Fibroblast of skin of abdomen (primary cell): Measurements from ENCODE around the gene GPR176.
A peak's percentile ranks its signal among the peaks of the same experiment; 100 is the strongest.

Source experiments
- DNase-seq: peaks from one replicate; pipeline ENCODE4 v3.0.0-alpha.2; 2013

The GPR176 gene

GRCh38 chr15:39889601-39890000 is 30.5 kb downstream of the GPR176 start:
- DNase-seq, result no peak

GRCh38 chr15:39888809-39889208 is 31.3 kb downstream of the GPR176 start:
- no peak for DNase-seq

DNA sequence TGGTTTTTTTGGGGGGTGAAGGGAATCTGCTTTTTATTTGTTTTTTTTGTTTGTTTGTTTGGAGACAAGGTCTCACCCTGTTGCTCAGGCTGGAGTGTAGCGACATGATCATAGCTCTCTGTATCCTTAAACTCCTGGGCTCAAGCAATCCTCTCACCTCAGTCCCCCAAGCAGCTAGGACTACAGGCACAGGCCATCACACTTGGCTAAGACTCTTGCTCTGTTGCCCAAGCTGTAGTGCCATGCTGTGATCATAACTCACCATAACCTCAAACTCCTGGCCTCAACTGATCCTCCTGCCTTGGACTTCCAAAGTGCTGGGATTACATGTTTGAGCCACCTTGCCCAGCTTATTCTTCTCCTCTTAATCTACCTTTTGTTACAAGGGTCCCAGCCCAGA is 31.8 kb downstream of the GPR176 start:
- no peak for DNase-seq

DNA sequence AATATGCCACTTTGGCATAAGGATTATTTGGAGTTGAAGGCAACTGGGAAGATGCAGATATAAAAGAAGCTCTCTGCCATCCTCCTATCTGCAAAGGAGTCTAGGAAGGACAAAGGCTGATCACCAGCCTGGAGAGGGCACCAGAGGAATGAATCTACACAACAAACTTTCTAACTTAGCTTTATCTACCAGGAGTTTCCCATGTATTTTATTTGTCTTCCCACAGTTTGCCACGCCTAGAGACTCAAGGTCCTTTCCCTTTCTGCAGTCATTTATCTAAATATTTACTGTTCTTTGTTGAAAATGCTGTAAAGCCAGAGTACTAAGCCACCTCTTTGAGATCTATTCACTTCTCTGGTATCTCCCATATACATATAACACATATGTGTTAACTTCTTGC is 32.2 kb downstream of the GPR176 start:
- DNase-seq, result peak; percentile 43

DNA sequence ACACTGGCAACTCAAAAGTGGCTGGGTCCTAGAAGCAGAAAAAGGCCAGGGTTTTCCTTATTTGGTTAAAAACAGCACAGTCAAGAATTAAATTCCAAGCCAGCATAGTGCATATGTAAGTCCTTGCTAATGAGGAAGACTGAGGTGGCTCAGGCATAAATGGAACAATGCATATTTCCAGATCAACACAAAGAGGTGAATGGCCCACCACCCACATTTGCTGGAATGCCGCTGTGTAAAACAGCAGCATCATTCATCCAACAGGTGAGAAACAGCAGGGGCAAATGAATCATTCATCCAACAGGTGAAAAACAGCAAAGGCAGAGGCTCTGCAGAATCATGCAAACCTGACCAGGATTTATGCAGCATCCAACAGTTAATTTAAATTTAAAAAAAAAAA is 32.9 kb downstream of the GPR176 start:
- no peak for DNase-seq

- no peak for DNase-seq
Measured at GRCh38 chr15:39886418-39886817, 33.6 kb downstream of the GPR176 start.

GRCh38 chr15:39885099-39885777 is 34.8 kb downstream of the GPR176 start:
- no peak for DNase-seq

- no peak for DNase-seq
Measured at GRCh38 chr15:39884351-39884750, 35.7 kb downstream of the GPR176 start.

GRCh38 chr15:39882602-39883001 is 37.5 kb downstream of the GPR176 start:
- no peak for DNase-seq

DNA sequence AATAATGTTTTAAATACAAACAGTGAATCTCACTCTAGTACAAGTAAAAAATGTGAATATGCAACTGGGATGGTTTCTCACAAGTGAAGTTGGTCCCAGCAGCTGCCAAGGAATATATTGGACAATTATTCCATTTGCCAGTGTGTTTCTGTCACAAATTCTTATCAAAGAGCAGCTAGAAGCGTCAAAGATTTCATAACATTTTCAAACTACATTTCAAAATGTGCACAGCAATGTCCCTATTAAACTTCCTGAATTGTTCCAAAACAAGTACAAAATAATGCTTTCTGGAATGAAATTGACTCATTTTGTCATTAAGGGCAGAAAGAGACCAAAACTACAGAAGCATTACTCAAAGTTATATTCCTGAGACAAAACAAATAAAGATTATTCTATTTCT is 38.3 kb downstream of the GPR176 start:
- DNase-seq, result no peak

DNA sequence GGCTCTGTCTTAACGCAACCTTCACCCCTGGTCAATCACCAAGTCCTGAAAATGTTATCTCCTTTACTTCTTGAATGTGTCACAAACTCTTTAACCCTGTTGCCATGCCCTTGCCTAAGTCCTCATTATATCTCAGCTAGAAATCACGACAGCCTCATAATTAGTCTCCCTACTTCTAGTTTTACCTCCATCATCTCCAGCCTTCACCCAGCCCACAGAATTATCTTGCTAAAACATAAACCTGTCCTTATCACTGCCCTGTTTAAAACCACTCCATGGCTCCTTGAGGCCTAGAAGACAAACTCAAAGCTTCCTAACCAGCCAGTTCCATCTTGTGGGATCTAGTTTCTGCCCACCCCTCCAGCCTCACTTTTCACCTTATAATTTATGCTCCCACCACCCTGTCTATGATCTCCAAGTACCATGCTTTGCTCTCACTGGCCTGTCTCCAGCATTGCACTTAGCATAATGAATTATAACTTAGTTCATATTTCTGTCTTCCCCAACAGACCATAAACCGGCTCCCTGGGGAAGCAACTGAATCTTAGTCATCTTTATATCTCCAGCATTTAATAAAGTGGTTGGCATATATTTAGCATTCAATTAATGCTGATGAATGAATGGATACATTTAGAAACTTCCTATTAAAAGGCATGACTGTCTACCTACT is 39.2 kb downstream of the GPR176 start:
- DNase-seq, result peak; percentile 57

- peak; percentile 59 for DNase-seq
Measured at GRCh38 chr15:39878406-39878785, 41.7 kb downstream of the GPR176 start.

- no peak for DNase-seq
Measured at GRCh38 chr15:39874890-39875549, 45.0 kb downstream of the GPR176 start.

GRCh38 chr15:39873978-39874377 is 46.1 kb downstream of the GPR176 start:
- no peak for DNase-seq

GRCh38 chr15:39870537-39870936 is 49.5 kb downstream of the GPR176 start:
- no peak for DNase-seq

- no peak for DNase-seq
Measured at GRCh38 chr15:39869858-39870515, 50.1 kb downstream of the GPR176 start.

DNA sequence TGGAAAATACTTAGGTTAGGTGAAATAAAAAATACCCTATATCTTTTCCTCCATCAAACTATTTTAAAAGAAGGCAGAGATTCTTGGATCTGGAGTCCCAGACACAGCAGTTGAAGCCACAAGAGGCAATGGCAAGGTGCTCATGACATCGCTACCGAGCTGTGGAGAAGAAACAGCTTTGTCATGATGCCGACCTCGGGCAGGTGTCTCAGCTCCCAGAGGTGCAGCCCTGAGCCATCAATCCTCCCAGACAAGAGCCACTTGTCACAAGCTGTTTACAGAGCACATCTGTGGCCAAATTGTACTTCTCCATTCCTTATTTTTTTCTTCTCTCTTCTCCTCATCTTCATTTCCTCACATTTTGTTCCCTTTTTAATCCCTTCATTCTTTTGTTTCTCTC is 50.8 kb downstream of the GPR176 start:
- no peak for DNase-seq

- DNase-seq, result no peak
Measured at GRCh38 chr15:39868396-39868795, 51.7 kb downstream of the GPR176 start.

- no peak for DNase-seq
Measured at GRCh38 chr15:39864116-39864515, 56.0 kb downstream of the GPR176 start.

DNA sequence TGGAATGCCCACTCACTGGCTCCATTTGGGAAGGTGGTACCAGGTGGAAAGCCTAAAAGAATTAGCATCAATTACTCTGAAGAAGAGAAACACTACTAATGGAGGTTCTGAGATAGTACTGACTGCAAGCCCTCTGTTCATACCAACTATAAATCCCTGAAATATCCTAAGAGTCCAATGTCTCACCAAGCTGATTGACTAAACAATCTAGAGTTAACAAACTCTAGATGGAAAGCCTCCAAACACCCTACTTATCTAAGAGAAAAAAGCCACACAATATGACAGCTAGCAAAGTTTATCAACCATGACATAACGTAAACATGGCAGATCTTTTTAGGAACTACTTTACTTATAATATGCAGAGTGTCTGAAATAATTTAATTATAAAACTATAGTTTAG is 59.2 kb downstream of the GPR176 start:
- DNase-seq, result no peak

- DNase-seq, result peak; percentile 72
Measured at GRCh38 chr15:39860200-39860599, 59.9 kb downstream of the GPR176 start.

DNA sequence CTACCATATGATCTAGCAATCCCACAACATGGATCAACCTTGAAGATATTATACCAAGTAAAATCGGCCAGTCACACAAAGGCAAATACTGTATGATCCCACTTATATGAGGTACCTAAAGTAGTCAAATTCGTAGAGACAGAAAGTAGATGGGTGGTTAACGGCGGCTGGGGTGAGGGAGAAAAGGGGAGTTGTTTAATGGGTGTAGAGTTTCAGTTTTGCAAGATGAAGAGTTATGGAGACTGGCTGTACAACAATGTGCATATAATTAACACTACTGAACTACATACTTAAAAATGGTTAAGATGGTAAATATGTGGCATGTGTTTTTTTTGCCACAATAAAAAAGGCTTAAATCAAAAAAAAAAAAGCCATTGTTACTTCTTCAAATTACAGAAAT is 60.4 kb downstream of the GPR176 start:
- peak; percentile 16 for DNase-seq

- DNase-seq, result no peak
Measured at GRCh38 chr15:39857132-39857531, 62.9 kb downstream of the GPR176 start.

DNA sequence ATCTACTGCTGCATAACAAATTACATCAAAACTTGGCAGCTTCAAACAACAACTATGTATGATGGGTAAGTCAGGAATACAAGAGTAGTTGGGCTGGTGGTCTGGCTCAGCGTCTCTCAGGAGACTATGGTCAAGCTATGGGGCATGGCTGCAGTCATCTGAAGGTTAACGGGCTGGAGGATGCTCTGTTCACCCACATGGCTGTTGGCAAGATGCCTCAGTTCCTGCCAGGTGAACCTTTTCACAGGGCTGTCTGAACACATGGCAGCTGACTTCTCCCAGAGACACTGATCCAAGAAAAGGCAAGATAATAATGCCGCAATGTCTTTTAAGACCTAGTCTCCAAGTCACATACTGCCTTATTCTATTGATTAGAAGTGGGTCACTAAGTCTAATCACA is 63.7 kb downstream of the GPR176 start:
- DNase-seq, result no peak
